NB4 (cell line): ENCODE data around the gene NEIL3.

ENCODE experiments used
- MAX ChIP-seq: IDR thresholded peaks from 2 replicates; pipeline ENCODE4 v1.6.1; 2011; ENCODE audit warnings: low read depth, low read length
- MYC ChIP-seq: IDR thresholded peaks from 2 replicates; pipeline ENCODE4 v1.6.1; 2011; ENCODE audit warnings: low read depth, low read length
- POLR2A ChIP-seq: IDR thresholded peaks from 2 replicates; pipeline ENCODE4 v1.6.1; 2011; ENCODE audit warnings: mild to moderate bottlenecking; ENCODE audit not compliant: insufficient read length; ENCODE audit errors: extremely low read depth
- TF ChIP-seq, protein P1 (sequence below): IDR thresholded peaks from one replicate; pipeline ENCODE4 v1.5.1; 2012; ENCODE audit warnings: low read depth, low read length

DNA sequence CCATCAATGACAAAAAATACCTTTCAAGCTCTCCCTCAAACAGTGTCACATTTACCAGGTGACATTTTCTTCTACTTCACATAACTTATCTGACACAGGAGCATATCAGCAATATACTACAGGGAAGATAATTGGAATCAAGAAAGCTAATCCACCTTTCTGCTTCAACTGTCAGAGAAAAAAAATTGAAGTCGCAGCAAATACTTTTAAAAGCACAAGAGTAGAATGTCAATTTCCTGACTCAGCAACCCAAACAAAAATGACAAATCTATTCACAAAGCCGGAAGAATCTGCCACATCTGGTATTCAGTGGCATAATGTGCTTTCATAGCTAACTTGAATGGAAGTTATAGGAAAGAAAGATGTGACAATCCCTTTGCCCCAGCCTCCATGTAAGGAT is 95.8 kb downstream of the NEIL3 start:
- TF ChIP-seq POLR2A (no peak), MAX (no peak), MYC (no peak)
- TF ChIP-seq, protein P1, sequence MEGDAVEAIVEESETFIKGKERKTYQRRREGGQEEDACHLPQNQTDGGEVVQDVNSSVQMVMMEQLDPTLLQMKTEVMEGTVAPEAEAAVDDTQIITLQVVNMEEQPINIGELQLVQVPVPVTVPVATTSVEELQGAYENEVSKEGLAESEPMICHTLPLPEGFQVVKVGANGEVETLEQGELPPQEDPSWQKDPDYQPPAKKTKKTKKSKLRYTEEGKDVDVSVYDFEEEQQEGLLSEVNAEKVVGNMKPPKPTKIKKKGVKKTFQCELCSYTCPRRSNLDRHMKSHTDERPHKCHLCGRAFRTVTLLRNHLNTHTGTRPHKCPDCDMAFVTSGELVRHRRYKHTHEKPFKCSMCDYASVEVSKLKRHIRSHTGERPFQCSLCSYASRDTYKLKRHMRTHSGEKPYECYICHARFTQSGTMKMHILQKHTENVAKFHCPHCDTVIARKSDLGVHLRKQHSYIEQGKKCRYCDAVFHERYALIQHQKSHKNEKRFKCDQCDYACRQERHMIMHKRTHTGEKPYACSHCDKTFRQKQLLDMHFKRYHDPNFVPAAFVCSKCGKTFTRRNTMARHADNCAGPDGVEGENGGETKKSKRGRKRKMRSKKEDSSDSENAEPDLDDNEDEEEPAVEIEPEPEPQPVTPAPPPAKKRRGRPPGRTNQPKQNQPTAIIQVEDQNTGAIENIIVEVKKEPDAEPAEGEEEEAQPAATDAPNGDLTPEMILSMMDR, result no peak
